ENCODE data around the gene CDC5L.

Gene CDC5L

GRCh38 chr6:44355640-44356039 is 31.9 kb upstream of the CDC5L start:
- DNase-seq (ENCODE audit: insufficient read length, low spot score) (no peak), FAIRE-seq (no peak)
- no peak for TF ChIP-seq POLR2A (IDR thresholded peaks at IDR 0.05; ENCODE audit: low read depth, low read length)

GRCh38 chr6:44356487-44356886 is 31.0 kb upstream of the CDC5L start:
- DNase-seq (ENCODE audit: insufficient read length, low spot score) = no peak
- TF ChIP-seq POLR2A (IDR thresholded peaks at IDR 0.05; ENCODE audit: low read depth, low read length) = no peak
- FAIRE-seq = no peak

- no peak for DNase-seq (ENCODE audit: insufficient read length, low spot score)
- FAIRE-seq = no peak
- TF ChIP-seq POLR2A (IDR thresholded peaks at IDR 0.05; ENCODE audit: low read depth, low read length) = no peak
Measured at GRCh38 chr6:44359973-44360372, 27.5 kb upstream of the CDC5L start.

GRCh38 chr6:44361947-44362346 is 25.6 kb upstream of the CDC5L start:
- FAIRE-seq = no peak

GRCh38 chr6:44363377-44363926 is 24.1 kb upstream of the CDC5L start:
- DNase-seq (ENCODE audit: insufficient read length, low spot score) (no peak), FAIRE-seq (no peak)
- TF ChIP-seq POLR2A (IDR thresholded peaks at IDR 0.05; ENCODE audit: low read depth, low read length) = no peak

More at GRCh38 chr6:44361947-44362346, 25.6 kb upstream of the CDC5L start:
- DNase-seq (ENCODE audit: insufficient read length, low spot score) = no peak
- TF ChIP-seq POLR2A (IDR thresholded peaks at IDR 0.05; ENCODE audit: low read depth, low read length) = no peak

- no peak for TF ChIP-seq POLR2A (IDR thresholded peaks at IDR 0.05; ENCODE audit: low read depth, low read length)
- FAIRE-seq (no peak), DNase-seq (ENCODE audit: insufficient read length, low spot score) (no peak)
Measured at GRCh38 chr6:44366781-44367180, 20.7 kb upstream of the CDC5L start.

GRCh38 chr6:44367681-44368080 is 19.8 kb upstream of the CDC5L start:
- FAIRE-seq = peak; percentile 6
- no peak for DNase-seq (ENCODE audit: insufficient read length, low spot score)

GRCh38 chr6:44373051-44373450 is 14.5 kb upstream of the CDC5L start:
- FAIRE-seq = no peak
- no peak for DNase-seq (ENCODE audit: insufficient read length, low spot score)
- TF ChIP-seq POLR2A (IDR thresholded peaks at IDR 0.05; ENCODE audit: low read depth, low read length) = no peak

More at GRCh38 chr6:44367681-44368080, 19.8 kb upstream of the CDC5L start:
- no peak for TF ChIP-seq POLR2A (IDR thresholded peaks at IDR 0.05; ENCODE audit: low read depth, low read length)

- no peak for FAIRE-seq
Measured at GRCh38 chr6:44373787-44374186, 13.7 kb upstream of the CDC5L start.

GRCh38 chr6:44375071-44375470 is 12.4 kb upstream of the CDC5L start:
- DNase-seq (ENCODE audit: insufficient read length, low spot score) = no peak
- FAIRE-seq = no peak
- TF ChIP-seq POLR2A (IDR thresholded peaks at IDR 0.05; ENCODE audit: low read depth, low read length) = no peak

More at GRCh38 chr6:44373787-44374186, 13.7 kb upstream of the CDC5L start:
- TF ChIP-seq POLR2A (IDR thresholded peaks at IDR 0.05; ENCODE audit: low read depth, low read length) = no peak
- DNase-seq (ENCODE audit: insufficient read length, low spot score) = no peak

GRCh38 chr6:44377484-44377883 is 10.0 kb upstream of the CDC5L start:
- FAIRE-seq = no peak
- no peak for TF ChIP-seq POLR2A (IDR thresholded peaks at IDR 0.05; ENCODE audit: low read depth, low read length)

GRCh38 chr6:44377971-44378370 is 9.5 kb upstream of the CDC5L start:
- no peak for TF ChIP-seq POLR2A (IDR thresholded peaks at IDR 0.05; ENCODE audit: low read depth, low read length)
- DNase-seq (ENCODE audit: insufficient read length, low spot score) (no peak), FAIRE-seq (no peak)

More at GRCh38 chr6:44377484-44377883, 10.0 kb upstream of the CDC5L start:
- DNase-seq (ENCODE audit: insufficient read length, low spot score) = no peak

GRCh38 chr6:44381739-44382138 is 5.8 kb upstream of the CDC5L start:
- DNase-seq (ENCODE audit: insufficient read length, low spot score) = no peak
- FAIRE-seq = no peak
- no peak for TF ChIP-seq POLR2A (IDR thresholded peaks at IDR 0.05; ENCODE audit: low read depth, low read length)

- TF ChIP-seq POLR2A (IDR thresholded peaks at IDR 0.05; ENCODE audit: low read depth, low read length) = no peak
- FAIRE-seq (no peak), DNase-seq (ENCODE audit: insufficient read length, low spot score) (no peak)
Measured at GRCh38 chr6:44386364-44386928, 1.1 kb upstream of the CDC5L start.

GRCh38 chr6:44386929-44387345 is 569 bp upstream of the CDC5L start:
- DNase-seq (ENCODE audit: insufficient read length, low spot score) = peak; percentile 19
- no peak for TF ChIP-seq POLR2A (IDR thresholded peaks at IDR 0.05; ENCODE audit: low read depth, low read length)
- no peak for FAIRE-seq

All from H54 (cell line).